B cell (primary cell): Measurements from ENCODE around the gene CISH. TPM values are rescaled to one million over a fixed set of nuclear protein-coding genes. Genes with fewer than 3 reads are reported as not detected.

Experiments used
- ATAC-seq: fragments of 200-7000 bp; cut with Tn5 transposase; one replicate; pipeline ENCODE4 v1.10.0; 2021; ENCODE audit warnings: low read depth, mild to moderate bottlenecking, moderate number of reproducible peaks, moderate library complexity
- CTCF ChIA-PET: fragments of 350-600 bp; sonication (Branson Sonifier 250); formaldehyde crosslinking; loops from one replicate; lab custom pipeline; 2021; ENCODE audit warnings: antibody characterized with exemption, inconsistent platforms; lab: Charles Lee
- POLR2A ChIA-PET: fragments of 350-600 bp; sonication (Branson Sonifier 250); formaldehyde crosslinking; loops from one replicate; lab custom pipeline; 2021; ENCODE audit warnings: antibody characterized with exemption; lab: Charles Lee
- DNase-seq: peaks from one replicate; pipeline ENCODE4 v3.0.0; 2013
- H2AFZ ChIP-seq: 2 replicates; pipeline ENCODE4 v1.6.1; 2012; ENCODE audit warnings: mild to moderate bottlenecking, low read depth, low read length; ENCODE audit not compliant: insufficient read depth, poor library complexity, severe bottlenecking
- H3K27ac ChIP-seq, 2 donors: 1 replicate in 1 of 2; 2 replicates in 1 of 2; pipeline ENCODE4 v1.5.1; 2012 to 2013; ENCODE audit warnings: low read length in 2 of 2, mild to moderate bottlenecking in 2 of 2, moderate library complexity in 1 of 2
- H3K27me3 ChIP-seq, 4 experiments: fragments of 200-600 bp in 1 of 4; sonication (generic) in 1 of 4; replicated peaks in 1 of 4; 1 replicate in 2 of 4; 2 replicates in 2 of 4; pipeline versions ENCODE4 v1.6.1 to v1.7.0; 2013 to 2016; ENCODE audit warnings: low read length in 3 of 4, mild to moderate bottlenecking in 2 of 4, mixed read lengths in 1 of 4, moderate library complexity in 1 of 4; ENCODE audit not compliant: insufficient read depth in 4 of 4, control insufficient read depth in 3 of 4; ENCODE audit errors: control extremely low read depth in 1 of 4
- H3K36me3 ChIP-seq, 2 experiments: replicated peaks in 1 of 2; 1 replicate in 1 of 2; 2 replicates in 1 of 2; pipeline versions ENCODE4 v1.6.1 to v1.7.1; 2013; ENCODE audit warnings: low read length in 1 of 2; ENCODE audit not compliant: insufficient read depth in 2 of 2, control insufficient read depth in 1 of 2; ENCODE audit errors: control extremely low read depth in 1 of 2, extremely low read depth in 1 of 2
- H3K4me1 ChIP-seq, 2 donors: fragments of 200-600 bp in 1 of 2; sonication (generic) in 1 of 2; 1 replicate in 1 of 2; 2 replicates in 1 of 2; pipeline versions ENCODE4 v1.5.1 to v1.6.1; 2013 to 2017; ENCODE audit warnings: low read length in 2 of 2; ENCODE audit not compliant: control insufficient read depth in 2 of 2, insufficient read depth in 2 of 2
- H3K4me2 ChIP-seq: replicated peaks from 2 replicates; pipeline ENCODE3; 2012; ENCODE audit warnings: mild to moderate bottlenecking, low read depth, low read length; ENCODE audit not compliant: poor library complexity, severe bottlenecking
- H3K4me3 ChIP-seq, 5 experiments: fragments of 200-600 bp in 1 of 5; sonication (generic) in 1 of 5; 1 replicate in 3 of 5; 2 replicates in 2 of 5; pipeline versions ENCODE4 v1.5.1 to v1.7.0; 2011 to 2016; ENCODE audit warnings: low read length in 4 of 5, mild to moderate bottlenecking in 4 of 5, low read depth in 2 of 5, control low read depth in 1 of 5, moderate library complexity in 1 of 5; ENCODE audit not compliant: insufficient read depth in 1 of 5; ENCODE audit errors: control extremely low read depth in 1 of 5, extremely low read depth in 1 of 5
- H3K79me2 ChIP-seq: fragments of 200-600 bp; sonication (generic); one replicate; pipeline ENCODE4 v1.6.0; 2016; ENCODE audit warnings: low read length; ENCODE audit not compliant: control insufficient read depth, insufficient read depth
- H3K9ac ChIP-seq: fragments of 200-600 bp; sonication (generic); 2 replicates; pipeline ENCODE4 v1.6.1; 2017; ENCODE audit warnings: mild to moderate bottlenecking, low read length, moderate library complexity
- H3K9me3 ChIP-seq, 3 donors: one replicate each; pipeline versions ENCODE4 v1.6.1 to v1.7.1; 2013; ENCODE audit warnings: low read length in 2 of 3; ENCODE audit not compliant: control insufficient read depth in 2 of 3, insufficient read depth in 1 of 3; ENCODE audit errors: control extremely low read depth in 1 of 3
- H4K20me1 ChIP-seq: 2 replicates; pipeline ENCODE4 v1.6.0; 2012; ENCODE audit warnings: mild to moderate bottlenecking, low read length; ENCODE audit not compliant: insufficient read depth, control insufficient read depth, poor library complexity, severe bottlenecking
- H3K27ac Mint-ChIP-seq: one replicate; pipeline ENCODE4 v1.8.0; 2021; ENCODE audit warnings: mixed read lengths
- H3K27me3 Mint-ChIP-seq: one replicate; pipeline ENCODE4 v1.8.0; 2021; ENCODE audit warnings: mixed read lengths
- H3K4me1 Mint-ChIP-seq: one replicate; pipeline ENCODE4 v1.8.0; 2021; ENCODE audit warnings: mixed read lengths
- H3K4me3 Mint-ChIP-seq: one replicate; pipeline ENCODE4 v1.8.0; 2021; ENCODE audit warnings: mixed read lengths
- H3K9me3 Mint-ChIP-seq: one replicate; pipeline ENCODE4 v1.8.0; 2022; ENCODE audit warnings: mixed read lengths; ENCODE audit not compliant: insufficient read depth
- CTCF ChIP-seq: fragments of 200-600 bp; IDR thresholded peaks from one replicate; pipeline ENCODE4 v1.8.0; 2022; ENCODE audit warnings: antibody characterized with exemption, mild to moderate bottlenecking
- EZH2 ChIP-seq: IDR thresholded peaks from 2 replicates; pipeline ENCODE4 v1.6.1; 2012; ENCODE audit warnings: borderline replicate concordance, low read depth, mild to moderate bottlenecking, moderate library complexity, low read length; ENCODE audit not compliant: insufficient read depth, poor library complexity, severe bottlenecking
- whole genome bisulfite sequencing: methylation state at CpG from one replicate; pipeline ENCODE4 v1.1.5; 2013; ENCODE audit warnings: missing lambda C conversion rate; ENCODE audit not compliant: insufficient coverage; 5-methylcytosine and 5-hydroxymethylcytosine counted together
- intact Hi-C: fragments of 100-400 bp; cut with micrococcal nuclease; formaldehyde crosslinking; loops from one replicate; pipeline ENCODE4 v1.10.0; 2022
- polyA plus RNA-seq: library from polyadenylated mRNA; depleted of rRNA; stranded (reverse); fragments of >200 nt; gene quantifications from 2 replicates; pipeline ENCODE4 v1.2.3, GENCODE V29; 2012
- total RNA-seq, 2 donors: library from RNA; stranded (reverse); fragments of 120-200 nt in 1 of 2; gene quantifications; 1 replicate in 1 of 2; 2 replicates in 1 of 2; pipeline versions ENCODE4 v1.2.3 to v1.2.4, GENCODE V29; 2013 to 2022

The CISH gene
- total and polyA plus RNA-seq, 2 donors (not counting 1 experiment from before 2014, with no cell fraction given) = 2.3 to 3.5 TPM

- Histone ChIP-seq H3K9ac (no peak overlapping the region), H3K4me3 (no peak overlapping the region), H3K36me3 (no peaks in the 10 kb centered on the region), H3K79me2 (no peaks in the 10 kb centered on the region), H3K4me2 (no peak overlapping the region), H2AFZ (no peak overlapping the region), H3K27me3 (no peaks in the 10 kb centered on the region), H3K27ac (no peak overlapping the region), H3K9me3 (no peaks in the 10 kb centered on the region), H3K4me1 (no peaks in the 10 kb centered on the region), H4K20me1 (no peaks in the 10 kb centered on the region)
- Mint-ChIP-seq H3K4me3 (no peak overlapping the region), H3K9me3 (no peaks in the 10 kb centered on the region), H3K4me1 (no peaks in the 10 kb centered on the region), H3K27me3 (no peaks in the 10 kb centered on the region), H3K27ac (no peak overlapping the region)
- ChIA-PET CTCF (interaction anchor here (0.6 to 1.6 kb wide), 2 partner anchors 12 to 14 kb away, joined by 3 to 7 read pairs; no protein-coding TSS in a partner anchor), POLR2A (no interaction called here)
- DNase-seq (no peak), ATAC-seq (no peak)
- TF ChIP-seq CTCF (no peak), EZH2 (no peak)
- 65% methylated on average over 6 of the region's 8 CpGs for WGBS
- intact Hi-C loops = no loop called here
Observed at GRCh38 chr3:50557106-50557505, 54.5 kb downstream of the CISH start.

Other genes starting within 250 kb of the CISH start
- 0.85 and 1.2 TPM in 2 replicates for gene CACNA2D2, start 108.1 kb downstream of the CISH start, total RNA-seq
- 0.66 and 0.69 TPM in 2 replicates for gene CACNA2D2, start 108.1 kb downstream of the CISH start, polyA plus RNA-seq
- 14.2 and 14.3 TPM in 2 replicates for gene C3orf18, start 44.0 kb downstream of the CISH start, total RNA-seq
- 12.1 and 15.4 TPM in 2 replicates for gene C3orf18, start 44.0 kb downstream of the CISH start, polyA plus RNA-seq
- 43.0 and 43.5 TPM in 2 replicates for gene HEMK1, start 42.3 kb downstream of the CISH start, total RNA-seq
- gene HEMK1, start 42.3 kb downstream of the CISH start, polyA plus RNA-seq = 24.6 and 34.2 TPM in 2 replicates
- 18.2 and 18.8 TPM in 2 replicates for gene MAPKAPK3, start 5.4 kb upstream of the CISH start, total RNA-seq
- gene MAPKAPK3, start 5.4 kb upstream of the CISH start, polyA plus RNA-seq = 16.8 and 17.8 TPM in 2 replicates
- gene DOCK3, start 63.2 kb upstream of the CISH start, total RNA-seq = 0.17 and 0.30 TPM in 2 replicates
- gene DOCK3, start 63.2 kb upstream of the CISH start, polyA plus RNA-seq = 0.06 TPM in 2 replicates